ENCODE measurements around the gene LIN37. TPM values are rescaled to one million over a fixed set of nuclear protein-coding genes. Genes with fewer than 3 reads are reported as not detected.

LIN37 gene
- total and polyA plus RNA-seq, 2 of the 13 experiments (the other 11 are each of a cell fraction or from before 2014, with no cell fraction given), result 6.3 to 8.7 TPM

DNA sequence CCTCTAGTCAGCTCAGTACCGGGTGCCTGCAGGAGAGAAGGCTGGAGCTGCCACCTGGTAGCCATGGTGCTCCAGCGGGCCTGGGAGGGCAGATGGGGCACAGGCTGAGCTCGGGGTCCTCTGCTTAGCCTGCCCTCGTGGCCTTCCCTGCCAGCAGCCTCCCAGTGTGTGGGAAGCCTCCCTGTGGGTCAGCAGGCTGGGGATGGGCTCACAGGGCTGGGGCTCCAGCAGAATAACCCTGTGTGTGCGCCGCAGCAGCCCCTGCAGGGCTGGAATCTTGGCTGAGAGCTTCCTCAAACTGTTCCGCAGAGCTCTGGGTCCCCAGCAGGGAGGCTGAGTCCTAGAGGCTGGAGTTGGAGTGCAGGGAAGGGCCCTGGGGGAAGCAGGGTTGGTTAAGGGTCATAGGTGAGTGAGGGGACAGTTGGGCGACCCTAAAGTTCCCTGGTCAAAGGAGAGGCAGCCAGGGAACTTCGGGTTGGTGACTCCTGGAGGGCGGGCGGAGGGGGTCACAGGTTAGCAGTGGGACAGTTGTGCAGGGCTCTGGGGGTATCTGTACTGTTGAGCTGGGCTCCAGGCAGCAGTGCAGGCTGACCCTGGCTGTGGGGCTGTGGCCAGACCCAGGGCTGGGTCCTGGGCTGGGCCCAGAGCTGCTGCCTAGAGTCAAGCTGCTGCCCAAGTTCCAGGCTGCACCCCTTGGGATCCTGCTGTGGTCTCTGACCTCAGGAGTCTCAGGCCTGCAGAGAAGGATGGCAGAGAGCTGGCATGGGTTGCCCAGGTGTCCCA is 41.0 kb downstream of the LIN37 start:
- H3K79me2 ChIP-seq (ENCODE audit: insufficient read depth, low read length), result no peaks in the 10 kb centered on the region
- peaks cover 44% of the 10 kb centered on the region for H3K4me1 ChIP-seq (ENCODE audit: insufficient read depth, low read length)
- H3K27ac ChIP-seq (ENCODE audit: extremely low read length, insufficient read depth, low read length), result no peak overlapping the region
- H3K4me3 ChIP-seq (replicated peaks in 1 of 3; ENCODE audit: insufficient read depth in 1 of 3, low read depth in 2 of 3, low read length in 3 of 3), result no peak overlapping the region
- FAIRE-seq (no peak), DNase-seq (ENCODE audit: low spot score) (no peak), ATAC-seq (peak; percentile 1; the same call in 1 of the 3 replicates)
- intact Hi-C loops (cut with micrococcal nuclease; ENCODE audit: unreplicated experiment), result no loop called here
- no peak for TF ChIP-seq MXD4 (CRISPR knock-in tag; IDR thresholded peaks at IDR 0.05)
- peak; percentile 31 for TF ChIP-seq AGO2 (optimal IDR thresholded peaks at IDR 0.05; ENCODE audit: low read depth, low read length)
- no peak for TF ChIP-seq ZNF563 (CRISPR knock-in tag; IDR thresholded peaks at IDR 0.05)
- no peak for TF ChIP-seq U2AF2 (IDR thresholded peaks at IDR 0.05; ENCODE audit: low read depth, low read length)
- TF ChIP-seq NFYC (CRISPR knock-in tag; IDR thresholded peaks at IDR 0.05), result no peak
- H2AFZ ChIP-seq (ENCODE audit: low read length), result no peak overlapping the region
- H3K27me3 ChIP-seq (ENCODE audit: control insufficient read depth in 1 of 2, insufficient read depth in 2 of 2, low read length in 2 of 2), result peaks cover 0 to 4% of the 10 kb centered on the region in 2 experiments; a peak in 3 of 5 replicates
- no peaks in the 10 kb centered on the region for H4K20me1 ChIP-seq (ENCODE audit: insufficient read depth, low read length)
- ChIA-PET CTCF (ENCODE audit: low intra/inter-chr PET ratio, low total read pairs) (no interaction called here), POLR2A (interaction anchor here (0.9 to 1.5 kb wide), 3 partner anchors 23 to 151 kb away, joined by 3 to 6 read pairs (median 4); partner anchors contain the start of genes LIN37 and PRODH2)
- H3K9ac ChIP-seq (ENCODE audit: insufficient read depth, low read depth, low read length), result no peak overlapping the region
- H3K4me2 ChIP-seq (ENCODE audit: low read depth, low read length), result no peak overlapping the region
- no TSS peak for BruUV-seq (replicated peaks)
- WGBS (ENCODE audit: low lambda C conversion rate), result 46% methylated on average over 2 of the region's 11 CpGs
- H3K36me3 ChIP-seq (replicated peaks in 1 of 2; ENCODE audit: control insufficient read depth in 1 of 2, insufficient read depth in 2 of 2, low read length in 2 of 2), result no peaks in the 10 kb centered on the region
- no peaks in the 10 kb centered on the region for H3K9me3 ChIP-seq (ENCODE audit: low read length)
- in situ Hi-C loops (cut with HindIII; ENCODE audit: extremely low pct_ligation_motif_present, low pct_unique_long_range_greater_than_20kb), result no loop called here
